ENCODE results near the gene LRRC71.

DNA sequence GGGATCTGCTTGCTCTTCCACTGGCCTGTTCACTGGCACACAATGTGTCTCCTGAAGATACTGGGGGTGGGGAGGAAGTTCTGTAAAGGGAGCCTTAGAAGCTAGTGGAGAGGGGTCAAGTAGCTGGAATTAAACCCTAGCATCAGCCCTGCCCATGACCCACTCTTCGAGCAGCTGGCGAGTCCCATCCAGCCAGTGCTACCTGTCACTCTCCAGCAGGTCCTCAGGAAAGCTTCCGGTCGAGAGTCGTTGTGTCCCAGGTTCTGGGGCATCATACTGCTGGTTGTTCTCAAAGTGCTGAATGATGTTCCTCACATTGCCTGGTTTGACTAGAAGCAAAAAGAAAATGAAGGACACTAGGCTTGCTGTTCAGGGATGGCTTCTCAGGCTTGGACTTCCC lies 30.9 kb downstream of the LRRC71 start:
- TF ChIP-seq CTCF (IDR thresholded peaks at IDR 0.05) (no peak), POLR2A (IDR thresholded peaks at IDR 0.05) (no peak)
